ENCODE results near the gene IQGAP1. TPM values are rescaled to one million over a fixed set of nuclear protein-coding genes. Genes with fewer than 3 reads are reported as not detected.

Gene IQGAP1
- total and polyA plus RNA-seq, 2 of the 13 experiments (the other 11 are each of a cell fraction or from before 2014, with no cell fraction given), result 29.5 to 37.9 TPM

DNA sequence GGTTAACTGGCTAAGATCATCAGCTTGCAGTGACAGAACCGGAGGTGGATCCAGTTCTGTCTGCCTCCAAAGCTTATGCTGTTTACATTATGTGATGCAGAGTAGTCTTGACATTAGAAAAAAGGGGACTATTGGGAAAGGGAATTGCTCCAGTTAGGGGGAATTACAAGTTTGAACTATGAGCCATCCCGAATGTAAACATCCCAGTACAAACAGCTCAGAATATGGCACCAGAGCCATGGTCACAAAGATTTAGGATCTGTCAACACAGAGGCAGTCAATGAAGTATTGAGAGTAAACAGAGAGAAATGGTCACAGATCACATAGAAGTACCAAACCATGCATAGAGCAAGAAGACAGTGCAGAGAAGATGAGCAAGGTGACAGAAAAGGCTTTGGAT lies 101.9 kb downstream of the IQGAP1 start (continued):
- TF ChIP-seq ZNF749 (CRISPR knock-in tag; IDR thresholded peaks at IDR 0.05; ENCODE audit: borderline replicate concordance) (no peak), CEBPG (CRISPR knock-in tag; IDR thresholded peaks at IDR 0.05) (peak; percentile 85), HNRNPLL (IDR thresholded peaks at IDR 0.05; ENCODE audit: low read depth, low read length, poor library complexity, severe bottlenecking) (no peak), EHMT2 (IDR thresholded peaks at IDR 0.05; ENCODE audit: borderline replicate concordance, low read depth, low read length) (peak; percentile 44; the same call in 1 of the 2 replicates), MIXL1 (CRISPR knock-in tag; IDR thresholded peaks at IDR 0.05) (peak; percentile 90), MYC (CRISPR knock-in tag; IDR thresholded peaks at IDR 0.05; ENCODE audit: borderline replicate concordance) (no peak), KLF9 (CRISPR knock-in tag; IDR thresholded peaks at IDR 0.05; ENCODE audit: low read depth) (peak; percentile 69; the same call in 1 of the 2 replicates), TFE3 (CRISPR knock-in tag; IDR thresholded peaks at IDR 0.05) (0 out of 2 replicates have a peak, but pooled peaks have one; percentile 14), HOXA5 (CRISPR knock-in tag; IDR thresholded peaks at IDR 0.05) (peak; percentile 68; the same call in 1 of the 2 replicates), NR2F6 (IDR thresholded peaks at IDR 0.05) (peak; percentile 95), NR2F6 (CRISPR knock-in tag; IDR thresholded peaks at IDR 0.05) (peak; percentile 90), ZNF292 (CRISPR knock-in tag; IDR thresholded peaks at IDR 0.05; ENCODE audit: borderline replicate concordance, low read depth) (peak; percentile 81; the same call in 1 of the 2 replicates), NCOR1 (IDR thresholded peaks at IDR 0.05; ENCODE audit: borderline replicate concordance, low read length) (peak; percentile 85; the same call in 1 of the 2 replicates), GABPA (IDR thresholded peaks at IDR 0.05; ENCODE audit: low read depth, low read length) (no peak), GABPA (CRISPR knock-in tag; IDR thresholded peaks at IDR 0.05; ENCODE audit: low read depth) (0 out of 2 replicates have a peak, but pooled peaks have one; percentile 33), SNAPC2 (CRISPR knock-in tag; IDR thresholded peaks at IDR 0.05) (peak; percentile 95; the same call in 1 of the 2 replicates), MIER3 (CRISPR knock-in tag; IDR thresholded peaks at IDR 0.05; ENCODE audit: borderline replicate concordance) (peak; percentile 94; the same call in 1 of the 2 replicates), ATF1 (CRISPR knock-in tag; IDR thresholded peaks at IDR 0.05) (peak; percentile 75), ZNF878 (CRISPR knock-in tag; IDR thresholded peaks at IDR 0.05) (peak; percentile 46; the same call in 1 of the 2 replicates), TBL1XR1 (IDR thresholded peaks at IDR 0.05; ENCODE audit: borderline replicate concordance, low read length, partially characterized antibody) (peak; percentile 88), NR2C2 (CRISPR knock-in tag; IDR thresholded peaks at IDR 0.05; ENCODE audit: borderline replicate concordance) (no peak; the same call in 1 of the 2 replicates), CENPX (CRISPR knock-in tag; IDR thresholded peaks at IDR 0.05) (no peak), HOXA7 (CRISPR knock-in tag; IDR thresholded peaks at IDR 0.05) (no peak)
- TF ChIP-seq, protein P1, sequence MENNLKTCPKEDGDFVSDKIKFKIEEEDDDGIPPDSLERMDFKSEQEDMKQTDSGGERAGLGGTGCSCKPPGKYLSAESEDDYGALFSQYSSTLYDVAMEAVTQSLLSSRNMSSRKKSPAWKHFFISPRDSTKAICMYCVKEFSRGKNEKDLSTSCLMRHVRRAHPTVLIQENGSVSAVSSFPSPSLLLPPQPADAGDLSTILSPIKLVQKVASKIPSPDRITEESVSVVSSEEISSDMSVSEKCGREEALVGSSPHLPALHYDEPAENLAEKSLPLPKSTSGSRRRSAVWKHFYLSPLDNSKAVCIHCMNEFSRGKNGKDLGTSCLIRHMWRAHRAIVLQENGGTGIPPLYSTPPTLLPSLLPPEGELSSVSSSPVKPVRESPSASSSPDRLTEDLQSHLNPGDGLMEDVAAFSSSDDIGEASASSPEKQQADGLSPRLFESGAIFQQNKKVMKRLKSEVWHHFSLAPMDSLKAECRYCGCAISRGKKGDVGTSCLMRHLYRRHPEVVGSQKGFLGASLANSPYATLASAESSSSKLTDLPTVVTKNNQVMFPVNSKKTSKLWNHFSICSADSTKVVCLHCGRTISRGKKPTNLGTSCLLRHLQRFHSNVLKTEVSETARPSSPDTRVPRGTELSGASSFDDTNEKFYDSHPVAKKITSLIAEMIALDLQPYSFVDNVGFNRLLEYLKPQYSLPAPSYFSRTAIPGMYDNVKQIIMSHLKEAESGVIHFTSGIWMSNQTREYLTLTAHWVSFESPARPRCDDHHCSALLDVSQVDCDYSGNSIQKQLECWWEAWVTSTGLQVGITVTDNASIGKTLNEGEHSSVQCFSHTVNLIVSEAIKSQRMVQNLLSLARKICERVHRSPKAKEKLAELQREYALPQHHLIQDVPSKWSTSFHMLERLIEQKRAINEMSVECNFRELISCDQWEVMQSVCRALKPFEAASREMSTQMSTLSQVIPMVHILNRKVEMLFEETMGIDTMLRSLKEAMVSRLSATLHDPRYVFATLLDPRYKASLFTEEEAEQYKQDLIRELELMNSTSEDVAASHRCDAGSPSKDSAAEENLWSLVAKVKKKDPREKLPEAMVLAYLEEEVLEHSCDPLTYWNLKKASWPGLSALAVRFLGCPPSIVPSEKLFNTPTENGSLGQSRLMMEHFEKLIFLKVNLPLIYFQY (CRISPR knock-in tag; IDR thresholded peaks at IDR 0.05; ENCODE audit: borderline replicate concordance), result peak; percentile 93
- TF ChIP-seq, protein P2, sequence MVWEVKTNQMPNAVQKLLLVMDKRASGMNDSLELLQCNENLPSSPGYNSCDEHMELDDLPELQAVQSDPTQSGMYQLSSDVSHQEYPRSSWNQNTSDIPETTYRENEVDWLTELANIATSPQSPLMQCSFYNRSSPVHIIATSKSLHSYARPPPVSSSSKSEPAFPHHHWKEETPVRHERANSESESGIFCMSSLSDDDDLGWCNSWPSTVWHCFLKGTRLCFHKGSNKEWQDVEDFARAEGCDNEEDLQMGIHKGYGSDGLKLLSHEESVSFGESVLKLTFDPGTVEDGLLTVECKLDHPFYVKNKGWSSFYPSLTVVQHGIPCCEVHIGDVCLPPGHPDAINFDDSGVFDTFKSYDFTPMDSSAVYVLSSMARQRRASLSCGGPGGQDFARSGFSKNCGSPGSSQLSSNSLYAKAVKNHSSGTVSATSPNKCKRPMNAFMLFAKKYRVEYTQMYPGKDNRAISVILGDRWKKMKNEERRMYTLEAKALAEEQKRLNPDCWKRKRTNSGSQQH (CRISPR knock-in tag; IDR thresholded peaks at IDR 0.05; ENCODE audit: low read depth), result no peak
- TF ChIP-seq, protein P3, sequence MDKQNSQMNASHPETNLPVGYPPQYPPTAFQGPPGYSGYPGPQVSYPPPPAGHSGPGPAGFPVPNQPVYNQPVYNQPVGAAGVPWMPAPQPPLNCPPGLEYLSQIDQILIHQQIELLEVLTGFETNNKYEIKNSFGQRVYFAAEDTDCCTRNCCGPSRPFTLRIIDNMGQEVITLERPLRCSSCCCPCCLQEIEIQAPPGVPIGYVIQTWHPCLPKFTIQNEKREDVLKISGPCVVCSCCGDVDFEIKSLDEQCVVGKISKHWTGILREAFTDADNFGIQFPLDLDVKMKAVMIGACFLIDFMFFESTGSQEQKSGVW (CRISPR knock-in tag; IDR thresholded peaks at IDR 0.05; ENCODE audit: borderline replicate concordance), result no peak

Measured in HepG2 (cell line).